ENCODE measurements around the gene PNMA1. TPM values are rescaled to one million over a fixed set of nuclear protein-coding genes. Genes with fewer than 3 reads are reported as not detected.

The PNMA1 gene
- total RNA-seq, 1 experiment from 2014 or later = 24.6 TPM

- intact Hi-C loops (cut with micrococcal nuclease) = loop anchor here (5.0 kb wide), 1 partner anchor 90 kb away; the partner anchor contains the start of gene PTGR2
- no peak overlapping the region for H3K9ac ChIP-seq (ENCODE audit: low read length)
- peaks cover 18 to 41% of the 10 kb centered on the region in 2 experiments for H3K4me1 ChIP-seq (ENCODE audit: control insufficient read depth in 1 of 2, insufficient read depth in 2 of 2, low read length in 2 of 2)
- RAD21 ChIA-PET (ENCODE audit: low non-redundant PET in 1 of 2, low total read pairs in 2 of 2, uncharacterized antibody in 2 of 2, unreplicated experiment in 2 of 2) = no interaction called here
- no peak overlapping the region for H3K27ac ChIP-seq (ENCODE audit: low read depth, low read length)
- no peaks in the 10 kb centered on the region for H3K9me2 ChIP-seq (ENCODE audit: insufficient read depth)
- H3K36me3 ChIP-seq (ENCODE audit: control insufficient read depth in 1 of 2, insufficient read depth in 2 of 2, low read length in 2 of 2) = no peaks in the 10 kb centered on the region
- no peaks in the 10 kb centered on the region for H4K20me1 ChIP-seq (ENCODE audit: insufficient read depth)
- H3K4me2 ChIP-seq (ENCODE audit: low read length) = no peak overlapping the region
- TF ChIP-seq SRF (IDR thresholded peaks at IDR 0.05; ENCODE audit: low read depth) (no peak), ELF1 (IDR thresholded peaks at IDR 0.05; ENCODE audit: borderline replicate concordance, low read depth) (no peak), REST (IDR thresholded peaks at IDR 0.05; ENCODE audit: low read depth) (no peak), ZNF274 (IDR thresholded peaks at IDR 0.05; ENCODE audit: low read depth, low read length) (no peak), FOSL1 (IDR thresholded peaks at IDR 0.05; ENCODE audit: low read depth) (no peak)
- TF ChIP-seq, protein P1, sequence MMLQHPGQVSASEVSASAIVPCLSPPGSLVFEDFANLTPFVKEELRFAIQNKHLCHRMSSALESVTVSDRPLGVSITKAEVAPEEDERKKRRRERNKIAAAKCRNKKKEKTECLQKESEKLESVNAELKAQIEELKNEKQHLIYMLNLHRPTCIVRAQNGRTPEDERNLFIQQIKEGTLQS (IDR thresholded peaks at IDR 0.05) = no peak
- H3K27me3 ChIP-seq (ENCODE audit: insufficient read depth, low read length) = no peaks in the 10 kb centered on the region
- H3K4me3 ChIP-seq (replicated peaks in 1 of 2; ENCODE audit: low read depth in 1 of 2, low read length in 2 of 2) = no peak overlapping the region
- no peak overlapping the region for H2AFZ ChIP-seq (ENCODE audit: low read depth, low read length, poor library complexity, severe bottlenecking)
- H3K9me3 ChIP-seq (ENCODE audit: control insufficient read depth in 1 of 2, insufficient read depth in 1 of 2, low read depth in 1 of 2, low read length in 2 of 2) = no peaks in the 10 kb centered on the region
- CTCF ChIA-PET = interaction anchor here (0.6 to 1.2 kb wide), 3 partner anchors 23 to 48 kb away, joined by 3 to 4 read pairs (median 3); partner anchors contain the start of gene PNMA1
- DNase-seq (ENCODE audit: low read depth, low spot score) (no peak), ATAC-seq (no peak)
- no TSS peak for BruUV-seq (replicated peaks)
- peaks cover 18% of the 10 kb centered on the region for H3K79me2 ChIP-seq (ENCODE audit: insufficient read depth, low read length)
- POLR2A ChIA-PET = no interaction called here
These were observed 48.2 kb upstream of the PNMA1 start for GRCh38 chr14:73762375-73762822.

All from HCT116 (cell line).